GM19099 (cell line): ENCODE results near the gene RRP1B.

Experiments used
- POLR2A ChIP-seq: IDR thresholded peaks from 3 replicates; pipeline ENCODE4 v1.6.1; 2011; ENCODE audit warnings: low read depth; ENCODE audit not compliant: insufficient read length; ENCODE audit errors: extremely low read depth

The RRP1B gene

DNA sequence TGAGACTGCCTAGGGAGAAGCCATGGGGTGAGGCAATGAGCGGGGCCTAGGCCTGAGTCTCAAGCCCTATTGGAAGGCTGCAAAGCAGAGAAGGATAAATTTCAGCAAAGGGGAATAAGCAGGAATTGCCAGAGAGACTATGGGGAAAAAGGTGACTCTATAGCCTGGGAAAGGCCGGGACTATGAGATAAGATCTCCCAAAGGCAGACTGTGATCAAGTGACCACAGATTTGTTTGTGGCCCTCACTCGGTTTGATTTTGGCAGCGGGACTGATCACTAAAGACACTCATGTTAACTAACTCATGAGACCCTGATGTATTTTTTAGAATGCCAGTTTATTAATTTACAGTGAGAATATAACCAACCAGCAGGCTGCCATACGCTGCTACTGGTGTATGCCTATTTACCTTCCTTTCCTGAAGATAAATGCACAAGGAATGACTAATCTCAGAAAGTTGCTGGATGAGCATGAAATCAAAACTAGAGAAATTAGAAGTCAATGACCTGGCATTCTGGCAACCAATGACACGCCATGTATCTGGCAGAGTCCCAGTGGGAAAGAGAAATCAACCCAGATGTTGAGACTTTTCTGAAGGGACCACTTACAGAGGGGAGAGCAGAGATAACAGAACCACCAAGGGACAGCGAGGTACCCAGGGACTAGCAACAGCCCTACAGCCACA, 4.4 kb upstream of the RRP1B start:
- TF ChIP-seq POLR2A, result no peak

DNA sequence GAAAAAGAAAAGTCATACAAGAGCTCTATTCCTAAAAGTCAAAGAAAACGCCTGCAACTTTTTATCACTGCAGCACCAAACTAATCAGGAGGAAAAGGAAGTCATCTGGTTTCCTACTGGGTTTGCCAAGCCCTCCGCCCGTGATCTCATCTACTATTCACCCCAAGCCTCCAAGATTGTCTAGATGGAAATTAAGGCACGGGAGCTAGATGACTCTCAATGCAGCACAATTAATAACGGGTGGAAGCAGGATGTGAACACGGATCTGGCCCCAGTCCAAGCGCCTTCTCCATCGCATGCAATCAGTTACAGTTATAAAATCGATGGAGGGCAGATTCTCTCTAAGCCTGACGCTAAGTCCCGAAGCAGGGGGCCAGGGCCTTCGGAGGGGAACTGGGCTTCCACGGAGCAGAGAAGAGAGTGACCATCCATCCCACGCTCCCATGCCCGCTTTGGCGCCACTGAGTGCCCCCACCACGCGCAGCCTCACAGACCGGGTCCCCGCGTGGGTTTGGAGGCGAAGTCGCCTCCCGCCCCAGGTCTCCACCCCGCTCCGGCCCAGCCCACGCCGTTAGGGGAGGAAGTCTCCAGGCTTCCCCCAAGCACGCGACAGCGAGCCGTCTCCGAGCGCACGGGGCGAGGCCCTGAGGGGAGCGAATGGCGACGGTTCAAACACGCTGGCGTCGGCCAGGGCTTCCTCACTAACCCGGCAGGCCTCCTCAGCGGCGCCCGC, 1.8 kb upstream of the RRP1B start:
- no peak for TF ChIP-seq POLR2A

GRCh38 chr21:43658088-43658741, 1.1 kb upstream of the RRP1B start:
- no peak for TF ChIP-seq POLR2A

GRCh38 chr21:43658769-43659135, 608 bp upstream of the RRP1B start:
- no peak for TF ChIP-seq POLR2A

- TF ChIP-seq POLR2A, result no peak
Measured at GRCh38 chr21:43662286-43662685, 2.9 kb downstream of the RRP1B start.

GRCh38 chr21:43663033-43663432, 3.7 kb downstream of the RRP1B start:
- no peak for TF ChIP-seq POLR2A

DNA sequence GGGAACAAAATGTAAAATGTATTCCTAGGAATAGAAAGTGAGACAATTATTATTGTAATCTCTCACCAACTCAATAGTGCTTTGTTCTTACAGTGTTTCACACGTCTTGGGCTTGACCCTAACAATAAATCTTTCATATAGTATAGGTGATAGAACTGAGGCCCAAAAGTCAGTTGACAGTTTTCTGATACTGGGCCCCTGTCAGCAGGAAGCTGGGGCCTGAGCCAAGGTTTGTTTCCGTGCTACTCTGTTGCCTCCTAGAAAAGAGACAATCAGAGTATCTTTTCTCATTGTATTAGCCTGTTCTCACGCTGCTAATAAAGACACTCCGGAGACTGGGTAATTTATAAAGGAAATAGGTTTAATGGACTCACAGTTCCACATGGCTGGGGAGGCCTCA, 5.0 kb downstream of the RRP1B start:
- no peak for TF ChIP-seq POLR2A

DNA sequence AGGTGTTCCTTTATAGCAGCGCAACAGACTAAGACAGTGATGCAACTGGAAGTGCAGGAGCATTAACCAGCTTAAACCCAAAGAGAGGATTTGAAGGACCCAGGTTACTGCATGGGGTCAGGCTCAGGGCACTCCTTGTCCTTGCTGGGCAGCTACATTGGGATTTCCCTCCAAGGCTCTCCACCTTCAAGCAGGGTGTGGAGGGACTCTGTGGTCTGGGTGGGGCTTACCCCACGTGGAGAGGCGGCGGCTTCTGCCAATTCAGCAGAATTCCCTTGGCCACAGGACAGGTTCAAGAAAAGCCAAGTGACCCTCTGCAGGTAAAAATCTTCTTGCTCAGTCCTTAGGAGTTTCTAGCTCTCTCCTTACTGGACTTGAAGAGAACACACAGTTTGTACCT, 6.5 kb downstream of the RRP1B start:
- TF ChIP-seq POLR2A, result no peak

DNA sequence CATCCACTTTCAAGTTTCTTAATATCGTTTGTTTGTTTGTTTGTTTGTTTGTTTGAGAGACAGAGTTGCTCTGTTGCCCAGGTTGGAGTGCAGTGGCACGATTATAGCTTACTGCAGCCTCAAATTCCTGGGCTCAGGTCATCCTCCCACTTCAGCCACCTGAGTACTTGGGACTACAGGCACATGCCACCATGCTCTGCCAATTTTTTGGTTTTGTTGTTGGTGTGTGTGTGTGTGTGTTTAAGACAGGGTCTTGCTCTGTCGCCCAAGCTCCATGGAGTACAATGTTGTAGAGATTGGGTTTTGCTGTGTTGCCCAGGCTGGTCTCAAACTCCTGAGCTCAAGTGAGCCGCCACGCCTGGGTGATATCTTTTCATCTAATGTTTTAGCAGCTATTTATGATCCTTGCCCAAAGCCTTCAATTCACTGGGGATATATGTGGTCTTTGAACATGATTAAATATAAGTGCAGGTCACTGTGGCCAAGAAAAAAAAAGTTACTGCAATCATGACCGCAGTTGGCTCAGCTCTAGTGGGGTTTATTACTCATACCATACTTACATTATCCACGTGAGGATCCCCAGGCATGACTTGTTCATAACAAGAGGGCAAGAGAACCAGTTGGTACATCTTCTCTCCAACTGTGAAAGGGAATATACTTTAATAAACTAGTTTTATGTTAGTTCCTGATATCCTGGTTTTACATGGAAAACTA, 8.0 kb downstream of the RRP1B start:
- no peak for TF ChIP-seq POLR2A

DNA sequence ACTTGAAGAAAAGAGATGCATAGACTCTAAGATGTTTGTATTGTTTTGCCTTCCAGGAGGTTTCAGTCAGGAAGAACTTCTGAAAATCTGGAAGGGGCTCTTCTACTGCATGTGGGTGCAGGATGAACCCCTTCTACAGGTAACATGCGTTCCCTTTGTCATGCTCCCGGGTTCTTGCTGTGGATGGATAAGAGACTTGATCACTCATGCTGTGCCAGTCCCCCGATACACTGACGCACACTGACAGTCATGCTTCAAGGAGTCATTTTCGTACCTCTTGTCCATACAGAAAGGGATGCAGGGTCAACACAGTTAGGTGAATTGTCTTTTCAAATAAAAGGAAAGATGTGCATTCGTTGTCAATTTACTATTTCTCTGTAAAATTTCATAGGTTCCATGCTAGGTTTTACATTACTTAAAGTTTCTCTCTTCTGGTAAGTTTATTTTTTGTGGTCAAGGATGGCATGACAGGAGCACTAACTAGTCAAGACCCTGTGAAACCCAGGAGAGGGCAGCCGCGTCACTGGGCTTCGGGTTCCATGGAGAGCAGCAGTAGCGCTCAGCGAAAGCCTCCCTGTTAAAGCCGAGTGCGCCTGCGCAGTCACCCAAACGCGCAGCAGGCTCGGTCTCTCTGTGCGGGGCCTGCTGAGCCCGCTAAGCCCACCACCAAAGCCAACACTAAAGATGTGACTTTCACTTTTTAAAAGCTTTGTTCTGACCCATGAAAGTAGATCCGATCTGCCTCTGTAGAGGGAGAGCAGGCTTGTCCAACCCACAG, 10.7 kb downstream of the RRP1B start:
- TF ChIP-seq POLR2A, result no peak

GRCh38 chr21:43675871-43676270, 16.5 kb downstream of the RRP1B start:
- no peak for TF ChIP-seq POLR2A

- TF ChIP-seq POLR2A, result no peak
Measured at GRCh38 chr21:43676391-43676790, 17.0 kb downstream of the RRP1B start.

DNA sequence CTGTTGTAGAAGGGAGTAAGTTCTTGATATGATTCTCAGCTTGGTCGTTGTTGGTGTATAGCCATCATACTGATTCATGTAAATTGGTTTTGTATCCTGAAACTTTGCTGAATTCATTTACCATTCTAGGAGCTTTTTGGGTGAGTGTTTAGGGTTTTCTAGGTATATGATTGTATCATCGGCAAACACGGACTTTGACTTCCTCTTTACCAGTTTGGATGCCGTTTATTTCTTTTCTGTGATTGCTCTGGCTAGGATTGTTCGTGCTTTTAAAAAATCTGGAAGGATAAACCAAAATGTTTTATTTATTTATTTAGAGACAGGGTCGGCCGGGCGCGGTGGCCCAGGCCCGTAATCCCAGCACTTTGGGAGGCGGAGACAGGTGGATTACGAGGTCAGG, 20.6 kb downstream of the RRP1B start:
- TF ChIP-seq POLR2A, result no peak

GRCh38 chr21:43681650-43682049, 22.3 kb downstream of the RRP1B start:
- no peak for TF ChIP-seq POLR2A

DNA sequence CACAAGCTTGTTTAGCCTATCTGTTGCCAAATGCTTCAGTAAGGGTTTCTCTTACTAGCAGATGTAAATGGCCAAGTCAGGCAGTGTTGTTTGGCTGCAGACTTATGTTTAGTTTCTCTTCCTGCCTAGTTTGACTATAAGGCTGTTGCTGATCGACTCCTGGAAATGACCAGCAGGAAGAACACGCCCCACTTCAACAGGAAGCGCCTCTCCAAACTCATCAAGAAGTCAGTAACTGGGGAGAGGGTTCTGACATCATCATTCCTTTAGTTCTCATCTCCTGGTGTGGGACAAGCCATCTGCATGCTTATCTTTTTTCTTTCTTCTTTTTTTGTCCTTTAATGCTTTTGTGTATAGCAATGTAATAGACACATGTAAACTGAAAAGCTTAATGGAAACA, 25.1 kb downstream of the RRP1B start:
- TF ChIP-seq POLR2A, result no peak

DNA sequence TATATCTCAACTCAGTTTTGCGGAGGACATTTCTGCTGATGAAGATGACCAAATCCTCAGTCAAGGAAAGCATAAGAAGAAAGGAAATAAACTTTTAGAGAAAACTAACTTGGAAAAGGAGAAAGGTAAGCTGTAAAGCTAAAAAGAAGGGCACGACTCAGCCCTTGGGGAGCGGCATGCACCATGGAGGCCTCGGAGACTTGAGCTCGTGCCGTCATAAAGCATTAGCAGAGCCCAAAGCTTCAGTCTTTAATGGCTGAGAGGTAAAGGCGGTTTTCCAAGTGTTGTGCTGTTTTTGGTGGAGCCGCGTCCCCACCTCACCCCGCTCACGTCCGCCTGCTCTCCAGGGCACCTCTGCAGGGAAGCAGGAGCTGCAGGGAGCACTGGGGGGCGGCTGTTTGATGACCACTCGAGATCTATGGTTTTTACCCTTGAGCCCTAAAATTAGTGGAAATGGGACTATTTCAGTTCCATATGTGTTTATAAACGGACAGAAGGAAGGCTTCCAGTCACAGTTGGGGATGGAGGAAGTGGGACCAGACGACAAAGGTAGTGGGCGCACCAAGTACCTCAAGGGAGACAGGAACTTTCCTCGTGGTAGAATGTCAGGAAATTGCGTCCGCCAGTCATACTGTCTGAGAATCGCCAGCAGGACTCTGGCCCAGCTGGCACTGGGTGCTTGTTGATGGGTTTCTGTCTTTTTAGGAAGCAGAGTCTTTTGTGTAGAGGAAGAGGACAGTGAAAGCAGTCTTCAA, 27.6 kb downstream of the RRP1B start:
- no peak for TF ChIP-seq POLR2A
